Fibroblast of lung (primary cell): ENCODE results near the gene BCL2. TPM values are rescaled to one million over a fixed set of nuclear protein-coding genes. Genes with fewer than 3 reads are reported as not detected.

ENCODE experiments used
- DNase-seq, 2 donors: peaks; one replicate each; pipeline versions ENCODE4 v3.0.0 to v3.0.0-alpha.2; 2010; ENCODE audit warnings: low read depth in 2 of 2
- H2AFZ ChIP-seq: 2 replicates; pipeline ENCODE4 v1.5.1; 2012; ENCODE audit warnings: low read length, control low read depth, inconsistent platforms
- H3K27ac ChIP-seq: 2 replicates; pipeline ENCODE4 v1.5.1; 2011; ENCODE audit warnings: low read length, control low read depth; ENCODE audit not compliant: insufficient read depth
- H3K27me3 ChIP-seq: 2 replicates; pipeline ENCODE4 v1.5.1; 2011; ENCODE audit warnings: mild to moderate bottlenecking, low read length; ENCODE audit not compliant: control insufficient read depth, insufficient read depth
- H3K36me3 ChIP-seq: 2 replicates; pipeline ENCODE4 v1.5.1; 2011; ENCODE audit warnings: low read length; ENCODE audit not compliant: control insufficient read depth, insufficient read depth
- H3K4me1 ChIP-seq: 2 replicates; pipeline ENCODE4 v1.5.1; 2011; ENCODE audit warnings: low read length; ENCODE audit not compliant: control insufficient read depth, insufficient read depth; ENCODE audit errors: extremely low read depth
- H3K4me2 ChIP-seq: 2 replicates; pipeline ENCODE4 v1.5.1; 2011; ENCODE audit warnings: low read length, control low read depth; ENCODE audit not compliant: insufficient read depth; ENCODE audit errors: extremely low read depth
- H3K4me3 ChIP-seq, 4 experiments: fragments of 200-600 bp in 1 of 4; sonication (generic) in 1 of 4; replicated peaks in 1 of 4; 2 replicates each; pipeline ENCODE4 v1.5.1; 2011 to 2016; ENCODE audit warnings: low read length in 4 of 4, low read depth in 3 of 4, mild to moderate bottlenecking in 3 of 4, control low read depth in 2 of 4, inconsistent platforms in 1 of 4, mixed read lengths in 1 of 4; ENCODE audit not compliant: insufficient read depth in 1 of 4; ENCODE audit errors: control extremely low read depth in 1 of 4
- H3K79me2 ChIP-seq: 2 replicates; pipeline ENCODE4 v1.5.1; 2012; ENCODE audit warnings: mild to moderate bottlenecking, low read length, inconsistent platforms; ENCODE audit not compliant: control insufficient read depth, insufficient read depth
- H3K9ac ChIP-seq: 2 replicates; pipeline ENCODE4 v1.5.1; 2011; ENCODE audit warnings: mild to moderate bottlenecking, low read length, control low read depth; ENCODE audit not compliant: insufficient read depth
- H3K9me3 ChIP-seq: 2 replicates; pipeline ENCODE4 v1.5.1; 2012; ENCODE audit warnings: low read depth, low read length; ENCODE audit not compliant: control insufficient read depth, insufficient read depth
- H4K20me1 ChIP-seq: 2 replicates; pipeline ENCODE4 v1.5.1; 2011; ENCODE audit warnings: low read length; ENCODE audit not compliant: control insufficient read depth, insufficient read depth; ENCODE audit errors: extremely low read depth
- EZH2 ChIP-seq: IDR thresholded peaks from 2 replicates; pipeline ENCODE4 v1.5.1; 2012; ENCODE audit warnings: low read length, control low read depth, mild to moderate bottlenecking; ENCODE audit errors: missing control alignments
- polyA plus RNA-seq, 2 donors: library from polyadenylated mRNA; depleted of rRNA in 1 of 2; stranded (reverse) in 1 of 2; unstranded in 1 of 2; fragments of >200 nt; gene quantifications; 2 replicates each; pipeline ENCODE4 v1.2.1, GENCODE V29; 2011 to 2012; ENCODE audit warnings: missing spikeins in 1 of 2
- total RNA-seq: library from RNA; depleted of rRNA; stranded (reverse); fragments of >200 nt; gene quantifications from 2 replicates; pipeline ENCODE4 v1.2.1, GENCODE V29; 2014
- TF ChIP-seq, protein P1 (sequence below), 2 donors: IDR thresholded peaks in 1 of 2; conservative IDR thresholded peaks in 1 of 2; 1 replicate in 1 of 2; 2 replicates in 1 of 2; pipeline ENCODE4 v1.5.1; 2011 to 2012; ENCODE audit warnings: low read length in 2 of 2, control low read depth in 1 of 2, inconsistent platforms in 1 of 2, low read depth in 1 of 2, mild to moderate bottlenecking in 1 of 2

BCL2 gene
- total and polyA plus RNA-seq, 2 donors (not counting 1 experiment from before 2014, with no cell fraction given), result 1.5 to 3.6 TPM

- DNase-seq, result no peak
- no peak overlapping the region for H3K4me3 ChIP-seq
- H3K27ac ChIP-seq, result no peak overlapping the region
- no peak overlapping the region for H3K9ac ChIP-seq
- no peaks in the 10 kb centered on the region for H3K9me3 ChIP-seq
- H3K27me3 ChIP-seq, result no peaks in the 10 kb centered on the region
- no peak overlapping the region for H3K4me2 ChIP-seq
- TF ChIP-seq, protein P1, sequence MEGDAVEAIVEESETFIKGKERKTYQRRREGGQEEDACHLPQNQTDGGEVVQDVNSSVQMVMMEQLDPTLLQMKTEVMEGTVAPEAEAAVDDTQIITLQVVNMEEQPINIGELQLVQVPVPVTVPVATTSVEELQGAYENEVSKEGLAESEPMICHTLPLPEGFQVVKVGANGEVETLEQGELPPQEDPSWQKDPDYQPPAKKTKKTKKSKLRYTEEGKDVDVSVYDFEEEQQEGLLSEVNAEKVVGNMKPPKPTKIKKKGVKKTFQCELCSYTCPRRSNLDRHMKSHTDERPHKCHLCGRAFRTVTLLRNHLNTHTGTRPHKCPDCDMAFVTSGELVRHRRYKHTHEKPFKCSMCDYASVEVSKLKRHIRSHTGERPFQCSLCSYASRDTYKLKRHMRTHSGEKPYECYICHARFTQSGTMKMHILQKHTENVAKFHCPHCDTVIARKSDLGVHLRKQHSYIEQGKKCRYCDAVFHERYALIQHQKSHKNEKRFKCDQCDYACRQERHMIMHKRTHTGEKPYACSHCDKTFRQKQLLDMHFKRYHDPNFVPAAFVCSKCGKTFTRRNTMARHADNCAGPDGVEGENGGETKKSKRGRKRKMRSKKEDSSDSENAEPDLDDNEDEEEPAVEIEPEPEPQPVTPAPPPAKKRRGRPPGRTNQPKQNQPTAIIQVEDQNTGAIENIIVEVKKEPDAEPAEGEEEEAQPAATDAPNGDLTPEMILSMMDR (conservative IDR thresholded peaks at IDR 0.05 in 1 of 2, IDR thresholded peaks at IDR 0.05 in 1 of 2; ENCODE audit: low read depth in 1 of 2, low read length in 2 of 2), result no peak
- no peak for TF ChIP-seq EZH2
- no peaks in the 10 kb centered on the region for H4K20me1 ChIP-seq
- H3K4me1 ChIP-seq, result no peaks in the 10 kb centered on the region
- H3K79me2 ChIP-seq, result no peaks in the 10 kb centered on the region
- no peaks in the 10 kb centered on the region for H3K36me3 ChIP-seq
- no peak overlapping the region for H2AFZ ChIP-seq
Measured at GRCh38 chr18:63265326-63265725, 54.2 kb downstream of the BCL2 start.

DNA sequence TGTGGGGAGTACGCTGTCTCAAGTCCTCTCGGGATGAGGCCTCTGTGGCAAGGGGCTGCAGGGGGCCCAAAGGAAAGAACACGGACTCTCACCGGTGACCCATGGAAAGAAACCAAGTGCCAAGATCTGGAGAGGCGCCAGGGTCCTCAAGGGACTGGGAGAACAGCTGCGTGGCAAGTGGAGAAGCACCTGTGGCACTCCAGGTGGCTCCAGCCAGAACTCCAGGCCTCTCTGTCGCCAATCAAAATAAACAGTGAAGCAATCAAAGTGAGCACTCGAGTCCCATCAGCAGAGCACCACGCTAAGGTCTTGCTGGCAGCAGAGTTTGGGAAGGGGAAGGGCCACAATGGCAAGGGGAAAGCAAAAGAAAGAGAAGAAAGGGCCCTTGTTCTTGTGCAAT is 54.7 kb downstream of the BCL2 start:
- Histone ChIP-seq H3K27me3 (no peaks in the 10 kb centered on the region), H3K36me3 (no peaks in the 10 kb centered on the region), H3K4me3 (no peak overlapping the region), H3K4me2 (no peak overlapping the region), H3K27ac (no peak overlapping the region), H2AFZ (no peak overlapping the region), H3K9me3 (no peaks in the 10 kb centered on the region), H3K9ac (no peak overlapping the region), H3K79me2 (no peaks in the 10 kb centered on the region), H4K20me1 (no peaks in the 10 kb centered on the region), H3K4me1 (no peaks in the 10 kb centered on the region)
- TF ChIP-seq, protein P1 (conservative IDR thresholded peaks at IDR 0.05 in 1 of 2, IDR thresholded peaks at IDR 0.05 in 1 of 2; ENCODE audit: low read depth in 1 of 2, low read length in 2 of 2), result no peak
- no peak for TF ChIP-seq EZH2
- no peak for DNase-seq

GRCh38 chr18:63263444-63263843 is 56.1 kb downstream of the BCL2 start:
- H3K9me3 ChIP-seq, result no peaks in the 10 kb centered on the region
- H3K27ac ChIP-seq, result no peak overlapping the region
- no peak overlapping the region for H2AFZ ChIP-seq
- no peaks in the 10 kb centered on the region for H3K79me2 ChIP-seq
- no peak overlapping the region for H3K4me3 ChIP-seq
- no peak for TF ChIP-seq EZH2
- TF ChIP-seq, protein P1 (conservative IDR thresholded peaks at IDR 0.05 in 1 of 2, IDR thresholded peaks at IDR 0.05 in 1 of 2; ENCODE audit: low read depth in 1 of 2, low read length in 2 of 2), result no peak
- H4K20me1 ChIP-seq, result no peaks in the 10 kb centered on the region
- no peak overlapping the region for H3K9ac ChIP-seq
- no peaks in the 10 kb centered on the region for H3K27me3 ChIP-seq
- no peaks in the 10 kb centered on the region for H3K4me1 ChIP-seq
- DNase-seq, result no peak
- no peaks in the 10 kb centered on the region for H3K36me3 ChIP-seq
- no peak overlapping the region for H3K4me2 ChIP-seq
